ENCODE measurements around the gene TRIM23.

DNA sequence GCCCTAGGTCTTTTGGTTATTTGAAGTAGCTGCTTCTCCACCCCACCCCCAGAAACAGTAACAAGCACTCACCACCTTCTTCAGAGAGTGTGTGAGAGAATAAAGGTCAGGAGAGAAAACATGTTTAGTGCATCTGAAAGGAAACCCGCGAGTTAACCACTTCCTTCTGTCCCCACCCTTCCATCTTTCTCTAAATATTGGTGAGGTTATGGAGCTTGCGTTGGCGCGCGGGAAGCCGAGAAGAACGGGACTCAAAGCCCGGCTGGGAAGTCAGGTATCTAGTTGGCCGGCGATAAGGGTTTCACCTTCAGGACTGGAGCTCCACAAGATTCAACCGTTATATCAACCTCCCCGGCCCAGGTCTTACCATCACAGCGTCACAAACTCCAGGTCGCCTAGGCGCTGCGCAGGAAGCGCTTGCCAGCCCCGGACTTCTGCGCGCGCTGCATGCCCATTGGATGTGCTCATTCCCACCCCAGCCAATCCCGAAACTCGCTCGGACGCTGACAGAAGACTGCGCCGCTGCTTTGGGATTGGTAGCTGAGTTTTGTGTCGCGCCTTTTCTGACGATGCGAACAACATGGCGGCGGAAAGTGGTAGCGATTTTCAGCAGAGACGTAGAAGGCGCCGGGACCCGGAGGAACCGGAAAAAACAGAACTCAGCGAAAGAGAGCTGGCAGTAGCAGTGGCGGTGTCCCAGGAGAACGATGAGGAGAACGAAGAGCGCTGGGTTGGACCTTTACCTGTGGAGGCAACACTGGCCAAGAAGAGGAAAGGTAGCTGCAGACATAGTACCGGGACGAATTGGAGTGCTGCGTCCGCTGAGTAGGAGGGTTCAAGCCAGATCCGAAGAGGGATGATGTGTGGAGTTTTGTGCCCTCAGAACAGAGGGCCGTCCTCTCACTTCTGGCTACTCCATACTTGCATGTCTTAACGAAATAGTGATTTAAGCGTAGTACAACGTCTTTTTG lies 61.1 kb downstream of the TRIM23 start, which contains the start of the genes CENPK and PPWD1:
- TF ChIP-seq, protein P1, sequence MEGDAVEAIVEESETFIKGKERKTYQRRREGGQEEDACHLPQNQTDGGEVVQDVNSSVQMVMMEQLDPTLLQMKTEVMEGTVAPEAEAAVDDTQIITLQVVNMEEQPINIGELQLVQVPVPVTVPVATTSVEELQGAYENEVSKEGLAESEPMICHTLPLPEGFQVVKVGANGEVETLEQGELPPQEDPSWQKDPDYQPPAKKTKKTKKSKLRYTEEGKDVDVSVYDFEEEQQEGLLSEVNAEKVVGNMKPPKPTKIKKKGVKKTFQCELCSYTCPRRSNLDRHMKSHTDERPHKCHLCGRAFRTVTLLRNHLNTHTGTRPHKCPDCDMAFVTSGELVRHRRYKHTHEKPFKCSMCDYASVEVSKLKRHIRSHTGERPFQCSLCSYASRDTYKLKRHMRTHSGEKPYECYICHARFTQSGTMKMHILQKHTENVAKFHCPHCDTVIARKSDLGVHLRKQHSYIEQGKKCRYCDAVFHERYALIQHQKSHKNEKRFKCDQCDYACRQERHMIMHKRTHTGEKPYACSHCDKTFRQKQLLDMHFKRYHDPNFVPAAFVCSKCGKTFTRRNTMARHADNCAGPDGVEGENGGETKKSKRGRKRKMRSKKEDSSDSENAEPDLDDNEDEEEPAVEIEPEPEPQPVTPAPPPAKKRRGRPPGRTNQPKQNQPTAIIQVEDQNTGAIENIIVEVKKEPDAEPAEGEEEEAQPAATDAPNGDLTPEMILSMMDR (conservative IDR thresholded peaks at IDR 0.05; ENCODE audit: low read length): no peak
- no peak for TF ChIP-seq EZH2phosphoT487 (IDR thresholded peaks at IDR 0.05; ENCODE audit: borderline replicate concordance)

Measured in Loucy (cell line).